ENCODE measurements around the gene TMEM179.
"Not testable (repeated sequence)": the region's sequence is repeated elsewhere in the genome, so short reads cannot be mapped to it uniquely, and the experiment has no call there.

TMEM179 gene

DNA sequence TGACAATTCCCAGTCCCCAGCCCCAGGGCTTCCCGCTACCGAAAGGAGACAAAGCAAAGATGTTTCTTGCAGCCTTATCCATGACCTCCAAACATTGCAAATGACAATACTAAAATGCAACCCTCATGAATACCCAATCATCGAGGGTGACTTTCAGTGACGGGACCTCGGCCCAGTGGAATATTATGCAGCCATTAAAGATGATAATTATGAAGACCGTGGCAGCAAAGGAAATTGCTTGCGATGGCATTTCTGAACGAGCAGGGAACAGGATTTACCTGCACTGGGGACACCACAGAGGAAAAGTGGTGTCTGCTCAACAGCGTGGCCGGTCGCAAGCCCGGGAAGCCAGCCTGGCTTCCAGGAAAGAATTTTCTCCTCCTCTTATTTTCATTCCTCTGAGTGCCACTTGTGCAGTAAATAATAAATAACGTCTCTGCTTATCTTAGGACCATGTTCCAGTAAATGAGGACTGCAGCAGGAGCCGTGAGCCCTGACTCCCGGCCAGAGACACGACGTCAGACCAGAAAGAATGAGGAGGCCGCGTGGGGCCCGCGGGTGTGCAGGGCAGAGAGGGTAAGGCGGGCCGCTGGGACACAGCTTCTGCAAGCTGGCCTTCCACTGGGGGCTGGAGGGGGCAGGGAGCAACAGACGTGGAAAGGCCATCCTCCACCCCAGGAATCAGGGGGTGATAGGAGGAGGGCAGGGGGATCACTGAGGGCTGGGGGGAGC, 18.4 kb downstream of the TMEM179 start:
- no peak for DNase-seq (ENCODE audit: low spot score)

DNA sequence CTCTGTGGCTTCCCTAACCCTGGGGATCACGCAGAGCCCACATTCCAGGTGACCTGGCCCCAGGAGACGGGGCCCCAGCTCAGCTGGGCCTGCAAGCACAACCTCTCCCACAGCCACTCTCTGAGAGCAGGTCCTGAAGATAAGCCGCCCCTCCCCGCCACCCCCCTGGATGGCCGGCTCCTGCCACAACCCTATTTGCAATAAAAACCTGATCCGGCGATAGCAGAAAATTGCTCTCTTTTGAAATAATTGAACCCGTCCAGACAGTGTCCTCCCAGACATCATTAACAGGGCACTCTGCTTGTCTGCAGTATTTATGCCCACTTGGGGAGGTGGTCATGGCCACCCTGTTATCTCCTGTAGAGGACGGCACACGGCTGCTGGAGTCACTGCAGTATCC, 20.0 kb downstream of the TMEM179 start:
- no peak for DNase-seq (ENCODE audit: low spot score)

DNA sequence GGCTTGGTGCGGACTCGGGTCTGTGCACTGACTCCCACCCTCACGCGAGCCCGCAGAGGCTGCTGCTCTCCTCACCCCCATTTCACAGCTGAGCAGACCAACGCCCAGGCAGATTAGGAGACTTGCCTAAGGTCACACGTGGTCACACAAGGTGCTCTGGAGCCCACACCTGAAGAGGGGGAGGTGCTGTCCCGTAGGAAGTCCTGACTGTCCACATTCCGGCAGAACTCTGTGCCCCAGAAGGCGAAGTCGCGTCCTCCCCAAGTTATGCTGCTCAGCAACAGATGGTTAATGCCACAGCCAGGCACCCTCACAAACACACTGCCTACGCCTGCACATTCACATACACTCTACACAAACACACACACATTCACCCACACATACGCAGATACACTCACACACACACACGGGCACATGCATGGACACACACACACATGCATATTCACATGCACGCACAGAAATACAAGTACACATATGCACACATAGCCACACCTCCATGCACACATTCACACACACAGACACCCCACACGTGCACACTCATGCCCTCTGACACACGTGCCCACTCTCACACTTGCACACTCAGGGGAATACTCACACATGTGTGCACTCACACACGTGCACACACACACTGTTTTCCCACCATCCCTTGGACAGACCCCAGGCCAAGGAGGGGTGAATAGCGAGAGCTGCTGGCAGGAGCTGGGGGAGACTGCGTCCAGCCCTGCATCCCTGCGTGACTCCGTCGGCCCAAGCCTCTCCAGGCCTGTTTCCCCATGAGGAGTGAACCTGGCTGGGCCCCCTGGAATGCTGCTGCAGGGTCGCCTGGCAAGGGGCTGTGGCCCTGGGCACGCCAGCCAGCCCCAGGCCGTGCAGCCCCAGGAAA, 20.9 kb downstream of the TMEM179 start:
- no peak for DNase-seq (ENCODE audit: low spot score)

DNA sequence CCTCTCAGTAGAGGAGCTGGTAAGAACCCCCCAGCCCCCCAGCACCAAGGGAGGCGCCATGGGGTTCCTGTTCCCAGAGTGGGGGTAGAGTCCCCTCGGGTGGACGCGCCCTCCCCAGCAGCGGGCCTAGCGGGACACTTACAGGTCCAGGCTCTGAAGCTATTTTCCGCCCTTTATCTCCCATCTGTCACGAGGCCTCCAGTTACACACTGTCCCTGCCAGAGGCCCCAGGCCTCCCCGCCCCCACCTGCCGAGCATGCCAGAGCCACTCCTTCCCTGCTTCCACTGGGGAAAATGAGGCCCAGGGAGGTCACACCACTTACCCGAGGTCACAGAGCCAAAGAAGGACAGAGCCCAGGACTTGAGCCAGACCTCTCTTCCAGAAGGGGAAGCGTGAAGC, 21.9 kb downstream of the TMEM179 start:
- no peak for DNase-seq (ENCODE audit: low spot score)

DNA sequence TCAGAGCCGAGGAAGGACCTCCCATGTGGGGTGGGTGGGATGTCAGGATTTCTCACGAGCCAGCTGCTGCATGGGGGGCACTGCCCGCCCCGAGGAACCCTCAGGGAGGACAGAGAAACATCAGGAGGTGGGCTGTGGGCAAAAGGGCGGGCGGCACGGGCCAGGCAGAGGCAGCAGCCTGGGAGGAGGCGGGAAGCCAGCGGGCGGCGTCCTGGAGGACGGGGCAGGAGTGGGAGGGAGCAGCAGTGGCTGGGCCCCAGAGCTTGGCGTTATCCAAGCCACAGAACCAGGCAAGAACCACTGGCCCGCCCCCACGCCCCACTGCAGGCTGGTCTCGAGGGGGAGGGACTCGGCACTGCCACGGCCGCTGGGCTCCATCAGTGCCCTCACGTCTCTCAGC, 22.6 kb downstream of the TMEM179 start:
- DNase-seq (ENCODE audit: low spot score) = no peak

DNA sequence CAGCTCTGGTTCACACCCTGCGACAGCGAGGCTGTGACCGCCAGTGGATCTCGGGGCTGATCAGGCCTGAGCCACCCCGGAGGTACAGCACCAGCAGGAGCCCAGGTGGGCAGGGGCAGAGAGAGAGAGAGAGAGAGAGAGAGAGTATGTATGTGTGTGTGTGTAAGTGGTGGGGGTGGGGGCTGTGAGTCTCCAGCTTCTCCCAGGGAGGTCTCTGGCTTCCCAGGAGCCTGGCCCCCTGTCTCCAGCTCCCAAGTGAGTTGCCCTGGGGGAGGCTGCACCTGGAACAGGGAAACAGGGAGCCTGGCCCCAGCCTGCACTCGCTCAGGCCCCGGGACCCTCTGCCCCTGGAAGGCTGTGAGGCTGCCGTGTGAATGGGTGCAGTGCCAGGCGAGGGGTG, 23.1 kb downstream of the TMEM179 start:
- no peak for DNase-seq (ENCODE audit: low spot score)

DNA sequence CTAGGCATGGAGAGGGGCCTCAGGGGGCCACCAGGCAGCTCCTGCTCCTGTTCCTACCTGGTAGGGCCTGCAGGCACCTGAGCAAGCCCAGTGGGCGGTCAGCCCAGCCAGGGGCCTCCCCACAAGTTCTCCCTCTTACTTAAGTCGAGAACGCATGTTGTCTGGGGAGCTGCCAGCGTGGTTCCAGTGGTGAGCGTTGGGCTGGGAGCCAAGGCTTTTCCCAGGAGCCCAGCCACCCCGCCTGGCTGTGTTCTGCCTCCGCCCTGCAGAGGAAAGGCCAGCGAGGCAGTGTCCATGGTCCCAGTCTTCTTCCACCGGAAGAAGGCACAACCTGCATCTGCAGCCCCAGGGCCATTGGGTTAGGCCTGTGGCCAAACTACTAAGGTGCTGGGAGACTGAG, 23.6 kb downstream of the TMEM179 start:
- peak; percentile 50 for DNase-seq (ENCODE audit: low spot score)

DNA sequence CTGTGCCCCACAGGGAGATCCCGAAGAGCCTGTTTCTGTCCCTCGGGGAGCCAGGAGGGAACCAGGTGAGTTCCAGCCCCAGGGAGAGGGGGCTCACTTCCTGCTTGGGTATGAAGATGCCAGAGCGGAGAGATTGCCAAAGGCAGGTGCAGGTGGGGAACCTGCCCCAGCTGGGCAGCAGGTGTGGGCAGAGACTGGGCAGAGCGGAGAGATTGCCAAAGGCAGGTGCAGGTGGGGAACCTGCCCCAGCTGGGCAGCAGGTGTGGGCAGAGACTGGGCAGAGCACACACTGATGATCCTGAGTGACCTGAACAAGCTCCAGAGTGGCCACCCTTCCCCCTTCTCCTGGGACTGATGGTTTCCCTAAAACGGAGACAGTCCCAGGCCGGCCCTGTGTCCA, 24.6 kb downstream of the TMEM179 start:
- not testable (repeated sequence) for DNase-seq (ENCODE audit: low spot score)

DNA sequence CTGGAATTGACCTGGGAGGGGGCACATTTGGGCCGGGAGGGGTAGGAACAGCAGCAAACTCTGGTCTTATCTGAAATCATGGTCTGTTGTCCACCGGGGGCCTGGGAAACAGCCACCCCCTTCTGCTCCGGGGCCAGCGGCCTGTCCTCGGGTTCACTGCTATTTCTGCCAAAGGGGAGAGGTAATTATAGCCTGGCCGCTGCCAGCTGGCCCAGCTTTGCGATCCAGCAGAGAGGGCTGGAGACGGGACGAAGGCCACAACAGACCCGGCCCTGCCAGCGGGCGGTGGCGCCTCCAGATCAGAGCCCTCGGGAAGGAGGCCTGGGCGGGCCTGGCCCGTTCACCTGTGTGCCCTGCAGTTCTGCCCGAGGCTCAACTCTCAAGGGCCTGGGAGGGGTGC, 25.1 kb downstream of the TMEM179 start, which contains the start of gene C14orf180:
Gene C14orf180, plus strand, starts transcription at position 258 of the 400 bp plus-strand sequence. CDS start 6,667 bp downstream, outside the sequence.
- no peak for DNase-seq (ENCODE audit: low spot score)

DNA sequence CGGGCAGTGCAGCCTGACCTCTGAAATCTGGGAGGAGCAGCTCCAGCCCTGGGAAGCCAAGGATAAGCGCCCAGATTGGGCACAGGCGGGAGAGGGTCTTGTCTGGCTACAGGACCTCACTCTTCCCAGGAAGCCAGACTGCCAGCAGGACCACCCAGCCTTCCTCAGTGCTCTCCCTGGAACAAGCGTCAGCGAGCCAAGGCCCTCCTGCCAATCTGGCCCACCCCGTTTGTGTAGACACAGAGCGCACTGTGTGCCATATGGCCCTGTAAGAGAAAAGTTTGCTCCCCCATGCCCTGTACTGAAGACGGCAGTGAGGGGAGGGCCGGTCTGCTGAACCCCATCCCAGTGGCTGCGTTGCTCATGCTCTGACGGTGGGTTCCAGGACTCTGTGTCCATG, 26.3 kb downstream of the TMEM179 start:
- no peak for DNase-seq (ENCODE audit: low spot score)

DNA sequence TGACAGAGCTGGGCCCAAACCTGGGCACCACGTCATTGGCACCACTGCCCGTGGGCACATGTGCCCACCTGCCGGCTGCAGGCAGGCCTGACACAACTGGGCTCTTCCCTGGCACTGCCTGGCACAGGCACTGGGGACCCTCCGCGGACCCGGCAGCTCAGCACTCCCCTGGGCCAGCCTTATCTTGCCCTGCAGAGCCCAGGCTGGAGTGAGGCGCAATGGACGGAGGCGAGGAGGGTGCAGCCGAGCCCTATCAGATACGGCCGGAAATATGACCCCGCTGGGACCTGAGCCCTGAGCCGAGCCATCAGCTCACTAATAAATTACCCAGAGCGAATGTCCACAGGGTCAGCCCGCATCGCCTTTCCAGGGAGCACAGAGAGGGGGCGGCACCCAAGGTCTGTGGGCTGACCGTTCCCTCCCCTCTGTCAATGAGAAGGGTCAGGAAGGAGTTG, 26.7 kb downstream of the TMEM179 start:
- DNase-seq (ENCODE audit: low spot score) = no peak

DNA sequence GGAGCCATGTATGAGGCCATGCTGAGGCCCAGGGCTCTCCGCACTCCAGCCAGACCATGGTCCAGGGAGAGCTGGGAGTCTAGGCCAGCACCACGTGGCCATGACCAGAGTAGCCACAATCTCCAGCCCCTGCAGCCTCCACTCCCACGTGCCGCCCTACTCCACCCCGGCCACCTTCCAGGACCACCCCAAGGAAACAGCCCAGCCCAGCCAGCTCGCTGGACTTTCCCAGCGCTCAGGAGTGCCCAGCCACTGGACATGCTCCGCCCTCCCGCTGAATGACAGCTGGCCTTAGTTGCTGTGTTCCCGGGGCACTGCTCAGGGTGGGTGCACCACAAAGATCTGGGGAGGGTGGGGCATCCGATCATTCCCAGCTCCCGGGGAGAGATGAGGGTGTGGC, 27.1 kb downstream of the TMEM179 start:
- no peak for DNase-seq (ENCODE audit: low spot score)

DNA sequence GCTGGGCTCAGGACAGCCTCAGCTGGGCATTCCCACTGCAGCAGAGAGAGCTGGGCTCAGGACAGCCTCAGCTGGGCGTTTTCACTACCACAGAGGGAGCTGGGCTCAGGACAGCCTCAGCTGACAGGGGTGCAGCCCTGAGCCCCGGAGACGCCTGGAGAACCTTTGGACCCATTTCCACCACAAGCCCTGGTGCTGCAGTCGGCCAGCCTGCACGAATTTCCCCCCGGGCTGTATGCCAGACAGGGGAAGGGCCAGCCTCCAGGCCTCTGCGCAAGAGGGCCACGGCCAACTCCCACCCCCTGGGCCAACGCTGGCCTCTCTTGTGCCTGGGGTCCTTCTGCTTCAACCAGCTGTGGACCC, 27.6 kb downstream of the TMEM179 start:
- DNase-seq (ENCODE audit: low spot score) = no peak

DNA sequence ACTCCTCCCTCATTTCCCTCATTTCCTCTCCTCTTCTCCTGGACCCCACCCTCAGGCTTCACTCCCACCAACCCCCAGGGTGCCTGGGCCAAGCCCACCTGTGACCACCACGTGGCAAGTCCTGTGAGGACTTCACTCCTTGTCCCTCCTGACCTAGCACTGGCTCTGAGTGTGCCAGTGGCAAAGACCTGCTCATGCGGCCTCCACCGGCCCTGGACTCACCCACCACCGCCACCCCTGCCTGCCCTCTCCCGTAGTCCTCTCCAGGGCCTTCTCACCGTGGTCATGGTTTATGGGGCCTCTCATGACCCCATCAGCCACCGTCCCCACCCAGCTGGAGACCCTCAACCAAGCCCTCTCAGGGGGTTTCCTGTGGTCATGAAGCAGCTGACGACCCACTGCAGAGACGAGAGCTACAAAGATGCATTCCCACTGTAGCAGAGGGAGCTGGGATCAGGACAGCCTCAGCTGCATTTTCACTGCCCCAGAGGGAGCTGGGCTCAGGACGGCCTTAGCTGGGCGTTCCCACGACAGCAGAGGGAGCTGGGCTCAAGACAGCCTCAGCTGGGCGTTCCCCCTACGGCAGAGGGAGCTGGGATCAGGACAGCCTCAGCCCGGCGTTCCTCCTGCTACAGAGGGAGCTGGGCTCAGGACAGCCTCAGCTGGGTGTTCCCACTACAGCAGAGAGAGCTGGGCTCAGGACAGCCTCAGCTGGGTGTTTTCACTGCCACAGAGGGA, 28.2 kb downstream of the TMEM179 start:
- no peak for DNase-seq (ENCODE audit: low spot score)

DNA sequence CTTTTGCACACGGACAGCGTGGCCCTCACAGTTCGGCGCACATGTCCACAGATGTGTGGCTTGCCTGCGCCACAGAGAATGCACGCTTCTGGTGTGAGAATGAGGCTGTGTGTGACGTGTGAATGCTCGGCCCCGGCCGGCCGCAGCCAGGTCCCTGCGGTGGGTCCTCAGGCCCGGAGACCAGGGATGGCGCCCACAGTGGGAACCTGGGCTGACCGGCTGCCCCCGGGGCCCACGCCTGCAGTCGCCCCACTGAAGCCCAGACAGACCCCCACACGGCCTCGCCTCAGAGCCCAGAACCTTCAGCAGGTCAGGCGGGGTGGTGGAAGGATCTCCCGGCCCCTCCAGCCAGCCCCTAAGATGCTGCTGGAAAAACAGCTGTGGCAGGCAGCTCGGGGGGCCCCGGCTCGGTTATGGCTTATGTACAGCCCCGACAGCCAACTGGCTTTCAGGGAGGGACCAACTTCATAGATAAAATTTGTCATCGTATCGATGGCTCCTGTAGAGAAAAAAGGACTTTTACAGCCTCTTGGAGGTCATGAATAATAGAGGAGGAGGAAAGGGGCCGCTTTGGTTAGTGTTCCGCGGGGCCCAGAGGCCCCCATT, 29.5 kb downstream of the TMEM179 start:
- DNase-seq (ENCODE audit: low spot score) = no peak

DNA sequence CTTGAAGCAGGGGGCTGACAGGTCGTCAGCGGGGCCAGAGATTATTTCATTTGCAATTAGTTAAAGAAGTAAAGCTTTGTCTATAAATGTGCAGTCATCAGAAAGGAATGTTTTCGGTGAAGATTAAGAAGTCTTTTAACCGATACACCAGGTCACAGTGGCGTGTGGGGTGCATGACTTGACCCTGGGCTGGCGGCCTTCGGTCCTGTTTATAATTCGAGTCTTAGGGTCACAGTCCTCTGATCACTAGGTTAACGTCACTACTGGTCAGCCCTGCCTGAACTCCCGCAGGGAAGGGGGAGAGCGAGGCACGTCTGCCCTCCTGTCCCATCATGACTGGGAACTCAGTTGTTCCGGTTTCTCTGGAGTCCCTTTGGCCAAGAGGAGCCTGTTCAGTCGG, 30.0 kb downstream of the TMEM179 start:
- no peak for DNase-seq (ENCODE audit: low spot score)

DNA sequence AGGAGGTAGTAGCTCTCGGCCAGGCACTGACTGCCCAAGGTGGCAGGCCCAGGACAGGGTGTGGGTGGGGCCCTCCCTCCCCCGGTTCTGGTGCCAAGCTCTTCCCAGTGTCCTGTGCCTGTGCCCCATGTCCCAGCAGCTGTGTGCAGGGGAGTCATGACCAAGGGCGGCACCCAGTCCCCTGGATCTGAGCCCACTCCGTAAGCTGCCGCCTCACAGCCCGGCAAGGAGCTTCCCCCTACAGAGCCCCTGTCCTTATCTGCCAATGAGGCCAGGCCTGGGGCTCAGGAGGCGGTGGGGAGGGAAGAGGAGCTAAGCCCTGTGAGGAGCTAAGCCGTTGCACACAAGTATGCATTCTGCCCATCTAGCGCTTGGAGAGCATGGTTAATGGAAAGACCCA, 30.6 kb downstream of the TMEM179 start:
- no peak for DNase-seq (ENCODE audit: low spot score)

DNA sequence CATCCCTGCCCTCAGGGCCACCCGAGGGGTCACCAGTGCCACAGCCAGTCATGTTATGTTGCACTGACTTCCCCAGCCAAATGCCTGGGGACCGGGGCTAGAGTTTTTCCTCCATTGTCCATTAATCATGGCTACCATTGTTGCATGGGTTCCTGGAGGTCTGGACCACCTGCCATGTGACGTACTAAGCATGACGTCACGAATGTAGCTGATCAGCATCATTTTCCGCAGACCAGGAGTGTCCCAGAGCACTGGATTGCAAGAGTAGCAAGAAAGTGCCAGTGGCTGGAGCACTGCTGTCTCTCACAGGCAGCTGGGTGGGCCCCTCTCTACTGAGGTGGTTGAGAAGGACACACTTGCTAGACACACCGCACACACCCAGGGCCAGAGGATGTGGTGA, 31.9 kb downstream of the TMEM179 start:
- no peak for DNase-seq (ENCODE audit: low spot score)

DNA sequence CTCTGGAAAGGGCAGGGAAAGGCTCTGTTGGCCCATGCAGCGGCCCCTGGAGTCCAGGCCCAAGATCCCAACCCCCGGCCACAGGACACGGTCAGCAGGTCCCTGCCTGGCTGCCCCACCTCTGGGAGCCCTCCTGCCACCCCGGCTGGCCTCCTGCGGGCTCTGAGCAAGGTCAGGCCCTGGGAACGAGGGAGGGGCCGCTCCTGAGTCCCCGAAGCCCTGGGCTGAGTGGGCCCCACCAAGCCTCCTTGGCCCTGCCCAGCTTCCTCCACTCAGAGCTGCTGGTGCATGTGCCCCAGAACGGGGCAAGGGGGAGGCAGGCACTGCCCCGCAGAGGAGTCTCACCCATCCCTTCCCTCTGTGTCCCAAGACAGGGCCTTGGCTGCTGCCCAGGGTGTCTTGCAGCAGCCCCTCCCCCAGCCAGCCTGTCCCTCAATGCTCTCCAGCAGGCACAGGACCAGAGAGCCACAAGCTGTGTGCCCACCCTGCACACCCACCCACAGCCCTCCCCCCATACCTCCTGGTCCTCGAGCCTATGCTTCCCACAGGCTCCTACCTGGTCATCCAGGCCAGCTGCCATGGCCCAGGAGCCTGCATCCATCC, 32.4 kb downstream of the TMEM179 start:
- DNase-seq (ENCODE audit: low spot score) = no peak

DNA sequence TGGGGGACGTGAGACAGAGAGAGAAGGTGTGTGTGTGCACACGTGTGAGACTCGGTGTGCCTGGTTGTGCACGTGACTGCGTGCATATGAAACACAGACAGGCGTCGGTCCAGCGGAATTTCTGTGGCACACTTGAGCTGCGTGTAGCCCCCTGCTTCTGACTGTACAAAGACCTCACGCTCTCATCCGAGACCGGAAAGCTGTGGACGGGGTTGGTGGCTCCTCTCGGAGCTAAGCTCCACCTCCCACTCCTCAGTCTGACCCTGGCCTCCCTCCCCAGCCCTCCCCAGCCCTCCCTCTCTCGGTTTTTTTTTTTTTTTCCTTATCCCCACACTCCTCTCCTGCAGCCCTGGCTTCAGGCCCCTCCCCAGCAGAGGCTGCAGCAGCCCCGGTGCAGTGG, 33.3 kb downstream of the TMEM179 start:
- DNase-seq (ENCODE audit: low spot score) = no peak

DNA sequence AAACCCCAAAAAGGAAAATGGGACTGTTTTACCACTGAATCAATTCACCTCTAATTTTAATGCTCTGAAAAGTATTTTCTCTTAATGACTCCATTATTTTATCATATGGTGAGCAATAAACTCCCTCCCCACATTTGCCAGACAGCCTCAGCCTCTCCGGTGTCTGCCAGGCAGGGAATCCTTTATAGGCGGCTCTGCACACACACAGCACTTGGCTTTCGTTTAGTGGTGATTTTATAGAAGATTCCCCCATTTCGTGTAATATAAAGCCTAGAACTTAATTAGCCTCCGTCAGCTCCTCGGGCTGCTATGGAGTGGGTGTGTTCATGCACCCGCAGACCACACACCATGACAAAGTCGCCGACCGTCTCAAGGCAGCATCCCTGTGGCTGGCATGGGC, 35.1 kb downstream of the TMEM179 start:
- DNase-seq (ENCODE audit: low spot score) = no peak

DNA sequence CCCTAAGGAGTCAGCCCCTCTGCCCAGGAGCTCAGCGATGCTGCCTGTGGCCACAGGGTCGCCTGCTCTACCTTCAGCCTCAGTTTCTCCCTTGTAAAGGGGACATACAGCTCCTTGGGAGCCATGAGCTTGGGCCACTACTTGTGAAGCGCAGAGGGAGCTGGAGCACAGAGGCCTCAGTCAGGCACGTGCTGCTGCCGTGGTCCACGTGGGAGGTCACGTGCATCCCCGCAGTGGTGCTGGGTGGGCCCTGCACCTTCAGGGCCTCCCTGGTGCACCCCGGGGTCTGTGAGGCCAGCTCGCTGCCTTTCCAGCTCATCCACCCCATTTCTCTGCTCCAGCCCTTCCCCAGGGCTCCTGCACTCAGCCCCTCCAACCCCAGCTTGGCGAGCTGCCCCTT, 36.0 kb downstream of the TMEM179 start:
- no peak for DNase-seq (ENCODE audit: low spot score)

All from hepatic stellate cell (primary cell).